ENCODE data around the gene FUT1. TPM values are rescaled to one million over a fixed set of nuclear protein-coding genes. Genes with fewer than 3 reads are reported as not detected.

Gene FUT1
- total and polyA plus RNA-seq, 9 of the 15 experiments (the other 6 are each of a cell fraction or from before 2014, with no cell fraction given): 2.3 to 18.5 (median 8.8) TPM

DNA sequence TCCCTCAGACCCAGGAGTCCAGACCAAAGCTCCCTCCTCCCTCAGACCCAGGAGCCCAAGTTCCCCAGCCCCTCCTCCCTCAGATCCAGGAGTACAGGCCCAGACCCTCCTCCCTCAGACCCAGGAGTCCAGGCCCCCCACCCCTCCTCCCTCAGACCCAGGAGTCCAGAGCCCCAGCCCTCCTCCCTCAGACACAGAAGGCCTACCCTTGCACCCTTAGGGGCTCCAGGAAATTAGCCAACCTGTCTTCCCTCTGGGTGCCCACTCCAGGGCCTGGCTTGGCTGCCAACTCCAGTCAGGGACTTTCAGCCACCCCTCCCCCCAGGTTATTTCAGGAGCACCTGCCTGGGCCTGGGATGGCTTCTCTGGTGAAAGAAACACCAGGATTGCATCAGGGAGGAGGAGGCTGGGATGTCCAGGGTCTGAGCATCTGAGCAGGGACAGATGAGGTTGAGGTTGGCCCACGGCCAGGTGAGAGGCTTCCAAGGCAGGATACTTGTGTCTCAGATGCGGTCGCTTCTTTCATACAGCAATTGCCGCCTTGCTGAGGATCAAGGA lies 2.7 kb upstream of the FUT1 start, which contains the start of gene FGF21 (continued):
- TF ChIP-seq NFRKB (IDR thresholded peaks at IDR 0.05; ENCODE audit: low read depth) (peak; percentile 85), RAD21 (CRISPR knock-in tag; conservative IDR thresholded peaks at IDR 0.05 in 1 of 2, IDR thresholded peaks at IDR 0.05 in 1 of 2) (peak in 1 of 2 experiments; percentile 13; a peak in 1 of 4 replicates), ZNF217 (CRISPR knock-in tag; IDR thresholded peaks at IDR 0.05) (no peak), ATF7 (IDR thresholded peaks at IDR 0.05) (peak; percentile 73), ZNF41 (CRISPR knock-in tag; conservative IDR thresholded peaks at IDR 0.05) (no peak), MEF2D (tag; conservative IDR thresholded peaks at IDR 0.05; ENCODE audit: low read depth) (no peak), WHSC1 (IDR thresholded peaks at IDR 0.05; ENCODE audit: low read length) (no peak), SRSF3 (IDR thresholded peaks at IDR 0.05; ENCODE audit: insufficient read depth, low read length) (peak; percentile 76; the same call in 1 of the 2 replicates), ZBTB1 (CRISPR knock-in tag; IDR thresholded peaks at IDR 0.05; ENCODE audit: borderline replicate concordance, low read depth) (no peak), LEF1 (IDR thresholded peaks at IDR 0.05) (peak; percentile 22; the same call in 1 of the 2 replicates), RHOXF2B (CRISPR knock-in tag; conservative IDR thresholded peaks at IDR 0.05) (no peak), TRIM24 (IDR thresholded peaks at IDR 0.05) (peak in 1 of 2 experiments; percentile 25; a peak in 1 of 4 replicates), ZZZ3 (IDR thresholded peaks at IDR 0.05) (no peak)
- TF ChIP-seq, protein P1, sequence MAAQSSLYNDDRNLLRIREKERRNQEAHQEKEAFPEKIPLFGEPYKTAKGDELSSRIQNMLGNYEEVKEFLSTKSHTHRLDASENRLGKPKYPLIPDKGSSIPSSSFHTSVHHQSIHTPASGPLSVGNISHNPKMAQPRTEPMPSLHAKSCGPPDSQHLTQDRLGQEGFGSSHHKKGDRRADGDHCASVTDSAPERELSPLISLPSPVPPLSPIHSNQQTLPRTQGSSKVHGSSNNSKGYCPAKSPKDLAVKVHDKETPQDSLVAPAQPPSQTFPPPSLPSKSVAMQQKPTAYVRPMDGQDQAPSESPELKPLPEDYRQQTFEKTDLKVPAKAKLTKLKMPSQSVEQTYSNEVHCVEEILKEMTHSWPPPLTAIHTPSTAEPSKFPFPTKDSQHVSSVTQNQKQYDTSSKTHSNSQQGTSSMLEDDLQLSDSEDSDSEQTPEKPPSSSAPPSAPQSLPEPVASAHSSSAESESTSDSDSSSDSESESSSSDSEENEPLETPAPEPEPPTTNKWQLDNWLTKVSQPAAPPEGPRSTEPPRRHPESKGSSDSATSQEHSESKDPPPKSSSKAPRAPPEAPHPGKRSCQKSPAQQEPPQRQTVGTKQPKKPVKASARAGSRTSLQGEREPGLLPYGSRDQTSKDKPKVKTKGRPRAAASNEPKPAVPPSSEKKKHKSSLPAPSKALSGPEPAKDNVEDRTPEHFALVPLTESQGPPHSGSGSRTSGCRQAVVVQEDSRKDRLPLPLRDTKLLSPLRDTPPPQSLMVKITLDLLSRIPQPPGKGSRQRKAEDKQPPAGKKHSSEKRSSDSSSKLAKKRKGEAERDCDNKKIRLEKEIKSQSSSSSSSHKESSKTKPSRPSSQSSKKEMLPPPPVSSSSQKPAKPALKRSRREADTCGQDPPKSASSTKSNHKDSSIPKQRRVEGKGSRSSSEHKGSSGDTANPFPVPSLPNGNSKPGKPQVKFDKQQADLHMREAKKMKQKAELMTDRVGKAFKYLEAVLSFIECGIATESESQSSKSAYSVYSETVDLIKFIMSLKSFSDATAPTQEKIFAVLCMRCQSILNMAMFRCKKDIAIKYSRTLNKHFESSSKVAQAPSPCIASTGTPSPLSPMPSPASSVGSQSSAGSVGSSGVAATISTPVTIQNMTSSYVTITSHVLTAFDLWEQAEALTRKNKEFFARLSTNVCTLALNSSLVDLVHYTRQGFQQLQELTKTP (IDR thresholded peaks at IDR 0.05; ENCODE audit: low read depth in 1 of 2, partially characterized antibody in 2 of 2): no peak
- TF ChIP-seq, protein P2, sequence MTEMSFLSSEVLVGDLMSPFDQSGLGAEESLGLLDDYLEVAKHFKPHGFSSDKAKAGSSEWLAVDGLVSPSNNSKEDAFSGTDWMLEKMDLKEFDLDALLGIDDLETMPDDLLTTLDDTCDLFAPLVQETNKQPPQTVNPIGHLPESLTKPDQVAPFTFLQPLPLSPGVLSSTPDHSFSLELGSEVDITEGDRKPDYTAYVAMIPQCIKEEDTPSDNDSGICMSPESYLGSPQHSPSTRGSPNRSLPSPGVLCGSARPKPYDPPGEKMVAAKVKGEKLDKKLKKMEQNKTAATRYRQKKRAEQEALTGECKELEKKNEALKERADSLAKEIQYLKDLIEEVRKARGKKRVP (CRISPR knock-in tag; IDR thresholded peaks at IDR 0.05): 0 out of 2 replicates have a peak, but pooled peaks have one; percentile 43
- TF ChIP-seq, protein P3, sequence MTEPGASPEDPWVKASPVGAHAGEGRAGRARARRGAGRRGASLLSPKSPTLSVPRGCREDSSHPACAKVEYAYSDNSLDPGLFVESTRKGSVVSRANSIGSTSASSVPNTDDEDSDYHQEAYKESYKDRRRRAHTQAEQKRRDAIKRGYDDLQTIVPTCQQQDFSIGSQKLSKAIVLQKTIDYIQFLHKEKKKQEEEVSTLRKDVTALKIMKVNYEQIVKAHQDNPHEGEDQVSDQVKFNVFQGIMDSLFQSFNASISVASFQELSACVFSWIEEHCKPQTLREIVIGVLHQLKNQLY (CRISPR knock-in tag; conservative IDR thresholded peaks at IDR 0.05): no peak
- TF ChIP-seq, protein P4, sequence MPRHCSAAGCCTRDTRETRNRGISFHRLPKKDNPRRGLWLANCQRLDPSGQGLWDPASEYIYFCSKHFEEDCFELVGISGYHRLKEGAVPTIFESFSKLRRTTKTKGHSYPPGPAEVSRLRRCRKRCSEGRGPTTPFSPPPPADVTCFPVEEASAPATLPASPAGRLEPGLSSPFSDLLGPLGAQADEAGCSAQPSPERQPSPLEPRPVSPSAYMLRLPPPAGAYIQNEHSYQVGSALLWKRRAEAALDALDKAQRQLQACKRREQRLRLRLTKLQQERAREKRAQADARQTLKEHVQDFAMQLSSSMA (CRISPR knock-in tag; IDR thresholded peaks at IDR 0.05): no peak
- TF ChIP-seq, protein P5, sequence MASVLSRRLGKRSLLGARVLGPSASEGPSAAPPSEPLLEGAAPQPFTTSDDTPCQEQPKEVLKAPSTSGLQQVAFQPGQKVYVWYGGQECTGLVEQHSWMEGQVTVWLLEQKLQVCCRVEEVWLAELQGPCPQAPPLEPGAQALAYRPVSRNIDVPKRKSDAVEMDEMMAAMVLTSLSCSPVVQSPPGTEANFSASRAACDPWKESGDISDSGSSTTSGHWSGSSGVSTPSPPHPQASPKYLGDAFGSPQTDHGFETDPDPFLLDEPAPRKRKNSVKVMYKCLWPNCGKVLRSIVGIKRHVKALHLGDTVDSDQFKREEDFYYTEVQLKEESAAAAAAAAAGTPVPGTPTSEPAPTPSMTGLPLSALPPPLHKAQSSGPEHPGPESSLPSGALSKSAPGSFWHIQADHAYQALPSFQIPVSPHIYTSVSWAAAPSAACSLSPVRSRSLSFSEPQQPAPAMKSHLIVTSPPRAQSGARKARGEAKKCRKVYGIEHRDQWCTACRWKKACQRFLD (CRISPR knock-in tag; IDR thresholded peaks at IDR 0.05): no peak
- TF ChIP-seq, protein P6, sequence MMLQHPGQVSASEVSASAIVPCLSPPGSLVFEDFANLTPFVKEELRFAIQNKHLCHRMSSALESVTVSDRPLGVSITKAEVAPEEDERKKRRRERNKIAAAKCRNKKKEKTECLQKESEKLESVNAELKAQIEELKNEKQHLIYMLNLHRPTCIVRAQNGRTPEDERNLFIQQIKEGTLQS (IDR thresholded peaks at IDR 0.05): peak; percentile 80; the same call in 1 of the 2 replicates
- TF ChIP-seq, protein P6 (CRISPR knock-in tag; conservative IDR thresholded peaks at IDR 0.05): no peak

All from K562 (cell line).